ENCODE results near the gene ERI3. TPM values are rescaled to one million over a fixed set of nuclear protein-coding genes. Genes with fewer than 3 reads are reported as not detected.

The ERI3 gene
- total RNA-seq, 1 donor from 2014 or later = 79.5 TPM

- FAIRE-seq (no peak), DNase-seq (ENCODE audit: low spot score in 2 of 2) (no peak)
These were observed 1.5 kb downstream of the ERI3 start for GRCh38 chr1:44353604-44354003.

- no peak for FAIRE-seq
These were observed 3.8 kb downstream of the ERI3 start for GRCh38 chr1:44351289-44351688.

GRCh38 chr1:44348061-44348485 lies 7.0 kb downstream of the ERI3 start:
- FAIRE-seq (no peak), DNase-seq (ENCODE audit: low spot score in 2 of 2) (no peak)

More at GRCh38 chr1:44351289-44351688, 3.8 kb downstream of the ERI3 start:
- DNase-seq (ENCODE audit: low spot score in 2 of 2) = no peak

- no peak for FAIRE-seq
- DNase-seq (ENCODE audit: low spot score in 2 of 2) = no peak
These were observed 7.8 kb downstream of the ERI3 start for GRCh38 chr1:44347280-44347679.

- FAIRE-seq (no peak), DNase-seq (ENCODE audit: low spot score in 2 of 2) (no peak)
These were observed 8.2 kb downstream of the ERI3 start for GRCh38 chr1:44346878-44347277.

GRCh38 chr1:44346184-44346583 lies 8.9 kb downstream of the ERI3 start:
- no peak for FAIRE-seq
- DNase-seq (ENCODE audit: low spot score in 2 of 2) = peak in 1 of 2 donors; percentile 33

- FAIRE-seq = no peak
- no peak for DNase-seq (ENCODE audit: low spot score in 2 of 2)
These were observed 9.8 kb downstream of the ERI3 start for GRCh38 chr1:44345187-44345775.

- no peak for FAIRE-seq
- no peak for DNase-seq (ENCODE audit: low spot score in 2 of 2)
These were observed 15.3 kb downstream of the ERI3 start for GRCh38 chr1:44339731-44340130.

GRCh38 chr1:44338136-44338535 lies 16.9 kb downstream of the ERI3 start:
- DNase-seq (ENCODE audit: low spot score in 2 of 2) (no peak), FAIRE-seq (no peak)

GRCh38 chr1:44336668-44337067 lies 18.4 kb downstream of the ERI3 start:
- DNase-seq (ENCODE audit: low spot score in 2 of 2) = no peak
- FAIRE-seq = no peak

- DNase-seq (ENCODE audit: low spot score in 2 of 2) = no peak
- no peak for FAIRE-seq
These were observed 20.1 kb downstream of the ERI3 start for GRCh38 chr1:44334968-44335367.

- DNase-seq (ENCODE audit: low spot score in 2 of 2) (no peak), FAIRE-seq (no peak)
These were observed 21.7 kb downstream of the ERI3 start for GRCh38 chr1:44333376-44333775.

GRCh38 chr1:44332505-44332904 lies 22.6 kb downstream of the ERI3 start:
- FAIRE-seq = no peak
- DNase-seq (ENCODE audit: low spot score in 2 of 2) = no peak

GRCh38 chr1:44330935-44331334 lies 24.1 kb downstream of the ERI3 start:
- DNase-seq (ENCODE audit: low spot score in 2 of 2) (no peak), FAIRE-seq (no peak)

GRCh38 chr1:44328671-44329416 lies 26.2 kb downstream of the ERI3 start:
- FAIRE-seq = no peak
- no peak for DNase-seq (ENCODE audit: low spot score in 2 of 2)

GRCh38 chr1:44327679-44328491 lies 27.2 kb downstream of the ERI3 start:
- FAIRE-seq = no peak
- DNase-seq (ENCODE audit: low spot score in 2 of 2) = peak in 1 of 2 donors; percentile 27

- no peak for DNase-seq (ENCODE audit: low spot score in 2 of 2)
- no peak for FAIRE-seq
These were observed 28.1 kb downstream of the ERI3 start for GRCh38 chr1:44326821-44327465.

- DNase-seq (ENCODE audit: low spot score in 2 of 2) = no peak
- no peak for FAIRE-seq
These were observed 28.9 kb downstream of the ERI3 start for GRCh38 chr1:44326024-44326701.

- no peak for FAIRE-seq
- no peak for DNase-seq (ENCODE audit: low spot score in 2 of 2)
These were observed 31.1 kb downstream of the ERI3 start for GRCh38 chr1:44323947-44324346.

GRCh38 chr1:44322367-44322766 lies 32.7 kb downstream of the ERI3 start:
- DNase-seq (ENCODE audit: low spot score in 2 of 2) (no peak), FAIRE-seq (no peak)

All from frontal cortex (tissue), 4 donors.